ENCODE measurements around the gene GMDS.

GMDS gene

GRCh38 chr6:2171728-2172127 lies 73.7 kb downstream of the GMDS start:
- Histone ChIP-seq H3K4me1 (ENCODE audit: control insufficient read depth, insufficient read depth, low read length, poor library complexity, severe bottlenecking) (no peaks in the 10 kb centered on the region), H3K36me3 (ENCODE audit: control insufficient read depth, insufficient read depth, low read length) (no peaks in the 10 kb centered on the region), H3K27ac (ENCODE audit: insufficient read depth, low read length, poor library complexity, severe bottlenecking) (no peak overlapping the region), H3K9me3 (ENCODE audit: control insufficient read depth, low read length) (no peaks in the 10 kb centered on the region), H3K4me3 (ENCODE audit: insufficient read depth, low read depth, low read length, poor library complexity, severe bottlenecking) (no peak overlapping the region), H3K27me3 (replicated peaks; ENCODE audit: control insufficient read depth, insufficient read depth, low read length, poor library complexity, severe bottlenecking) (no peaks in the 10 kb centered on the region)
- DNase-seq: no peak

- DNase-seq: no peak
- Histone ChIP-seq H3K36me3 (ENCODE audit: control insufficient read depth, insufficient read depth, low read length) (no peaks in the 10 kb centered on the region), H3K4me3 (ENCODE audit: insufficient read depth, low read depth, low read length, poor library complexity, severe bottlenecking) (no peak overlapping the region), H3K27ac (ENCODE audit: insufficient read depth, low read length, poor library complexity, severe bottlenecking) (no peak overlapping the region), H3K9me3 (ENCODE audit: control insufficient read depth, low read length) (no peaks in the 10 kb centered on the region), H3K27me3 (replicated peaks; ENCODE audit: control insufficient read depth, insufficient read depth, low read length, poor library complexity, severe bottlenecking) (no peaks in the 10 kb centered on the region), H3K4me1 (ENCODE audit: control insufficient read depth, insufficient read depth, low read length, poor library complexity, severe bottlenecking) (no peaks in the 10 kb centered on the region)
These were observed 76.9 kb downstream of the GMDS start for GRCh38 chr6:2168480-2168879.

- DNase-seq: no peak
- H3K36me3 ChIP-seq (ENCODE audit: control insufficient read depth, insufficient read depth, low read length): no peaks in the 10 kb centered on the region
- H3K4me1 ChIP-seq (ENCODE audit: control insufficient read depth, insufficient read depth, low read length, poor library complexity, severe bottlenecking): no peaks in the 10 kb centered on the region
- no peaks in the 10 kb centered on the region for H3K9me3 ChIP-seq (ENCODE audit: control insufficient read depth, low read length)
- H3K27me3 ChIP-seq (replicated peaks; ENCODE audit: control insufficient read depth, insufficient read depth, low read length, poor library complexity, severe bottlenecking): no peaks in the 10 kb centered on the region
- no peak overlapping the region for H3K27ac ChIP-seq (ENCODE audit: insufficient read depth, low read length, poor library complexity, severe bottlenecking)
- no peak overlapping the region for H3K4me3 ChIP-seq (ENCODE audit: insufficient read depth, low read depth, low read length, poor library complexity, severe bottlenecking)
These were observed 78.7 kb downstream of the GMDS start for GRCh38 chr6:2166717-2167116.

GRCh38 chr6:2165286-2165685 lies 80.1 kb downstream of the GMDS start:
- DNase-seq: no peak
- Histone ChIP-seq H3K9me3 (ENCODE audit: control insufficient read depth, low read length) (no peaks in the 10 kb centered on the region), H3K36me3 (ENCODE audit: control insufficient read depth, insufficient read depth, low read length) (no peaks in the 10 kb centered on the region), H3K4me3 (ENCODE audit: insufficient read depth, low read depth, low read length, poor library complexity, severe bottlenecking) (no peak overlapping the region), H3K4me1 (ENCODE audit: control insufficient read depth, insufficient read depth, low read length, poor library complexity, severe bottlenecking) (no peaks in the 10 kb centered on the region), H3K27me3 (replicated peaks; ENCODE audit: control insufficient read depth, insufficient read depth, low read length, poor library complexity, severe bottlenecking) (no peaks in the 10 kb centered on the region), H3K27ac (ENCODE audit: insufficient read depth, low read length, poor library complexity, severe bottlenecking) (no peak overlapping the region)

GRCh38 chr6:2164481-2164880 lies 80.9 kb downstream of the GMDS start:
- H3K4me1 ChIP-seq (ENCODE audit: control insufficient read depth, insufficient read depth, low read length, poor library complexity, severe bottlenecking): no peaks in the 10 kb centered on the region
- no peaks in the 10 kb centered on the region for H3K36me3 ChIP-seq (ENCODE audit: control insufficient read depth, insufficient read depth, low read length)
- no peaks in the 10 kb centered on the region for H3K9me3 ChIP-seq (ENCODE audit: control insufficient read depth, low read length)
- H3K27me3 ChIP-seq (replicated peaks; ENCODE audit: control insufficient read depth, insufficient read depth, low read length, poor library complexity, severe bottlenecking): no peaks in the 10 kb centered on the region
- no peak for DNase-seq
- no peak overlapping the region for H3K4me3 ChIP-seq (ENCODE audit: insufficient read depth, low read depth, low read length, poor library complexity, severe bottlenecking)
- H3K27ac ChIP-seq (ENCODE audit: insufficient read depth, low read length, poor library complexity, severe bottlenecking): no peak overlapping the region

GRCh38 chr6:2162079-2162445 lies 83.3 kb downstream of the GMDS start:
- no peaks in the 10 kb centered on the region for H3K9me3 ChIP-seq (ENCODE audit: control insufficient read depth, low read length)
- no peaks in the 10 kb centered on the region for H3K27me3 ChIP-seq (replicated peaks; ENCODE audit: control insufficient read depth, insufficient read depth, low read length, poor library complexity, severe bottlenecking)
- H3K27ac ChIP-seq (ENCODE audit: insufficient read depth, low read length, poor library complexity, severe bottlenecking): no peak overlapping the region
- no peak for DNase-seq
- H3K4me3 ChIP-seq (ENCODE audit: insufficient read depth, low read depth, low read length, poor library complexity, severe bottlenecking): no peak overlapping the region
- H3K4me1 ChIP-seq (ENCODE audit: control insufficient read depth, insufficient read depth, low read length, poor library complexity, severe bottlenecking): no peaks in the 10 kb centered on the region
- H3K36me3 ChIP-seq (ENCODE audit: control insufficient read depth, insufficient read depth, low read length): no peaks in the 10 kb centered on the region

GRCh38 chr6:2158596-2159271 lies 86.7 kb downstream of the GMDS start:
- DNase-seq: no peak
- no peaks in the 10 kb centered on the region for H3K36me3 ChIP-seq (ENCODE audit: control insufficient read depth, insufficient read depth, low read length)
- H3K27me3 ChIP-seq (replicated peaks; ENCODE audit: control insufficient read depth, insufficient read depth, low read length, poor library complexity, severe bottlenecking): no peaks in the 10 kb centered on the region
- H3K4me1 ChIP-seq (ENCODE audit: control insufficient read depth, insufficient read depth, low read length, poor library complexity, severe bottlenecking): no peaks in the 10 kb centered on the region
- H3K27ac ChIP-seq (ENCODE audit: insufficient read depth, low read length, poor library complexity, severe bottlenecking): no peak overlapping the region
- no peak overlapping the region for H3K4me3 ChIP-seq (ENCODE audit: insufficient read depth, low read depth, low read length, poor library complexity, severe bottlenecking)
- no peaks in the 10 kb centered on the region for H3K9me3 ChIP-seq (ENCODE audit: control insufficient read depth, low read length)

- no peaks in the 10 kb centered on the region for H3K9me3 ChIP-seq (ENCODE audit: control insufficient read depth, low read length)
- no peaks in the 10 kb centered on the region for H3K27me3 ChIP-seq (replicated peaks; ENCODE audit: control insufficient read depth, insufficient read depth, low read length, poor library complexity, severe bottlenecking)
- H3K27ac ChIP-seq (ENCODE audit: insufficient read depth, low read length, poor library complexity, severe bottlenecking): no peak overlapping the region
- no peak for DNase-seq
- H3K36me3 ChIP-seq (ENCODE audit: control insufficient read depth, insufficient read depth, low read length): no peaks in the 10 kb centered on the region
- no peaks in the 10 kb centered on the region for H3K4me1 ChIP-seq (ENCODE audit: control insufficient read depth, insufficient read depth, low read length, poor library complexity, severe bottlenecking)
- no peak overlapping the region for H3K4me3 ChIP-seq (ENCODE audit: insufficient read depth, low read depth, low read length, poor library complexity, severe bottlenecking)
These were observed 87.8 kb downstream of the GMDS start for GRCh38 chr6:2157441-2158127.

GRCh38 chr6:2155206-2155605 lies 90.2 kb downstream of the GMDS start:
- Histone ChIP-seq H3K27me3 (replicated peaks; ENCODE audit: control insufficient read depth, insufficient read depth, low read length, poor library complexity, severe bottlenecking) (no peaks in the 10 kb centered on the region), H3K4me1 (ENCODE audit: control insufficient read depth, insufficient read depth, low read length, poor library complexity, severe bottlenecking) (no peaks in the 10 kb centered on the region), H3K9me3 (ENCODE audit: control insufficient read depth, low read length) (no peaks in the 10 kb centered on the region), H3K27ac (ENCODE audit: insufficient read depth, low read length, poor library complexity, severe bottlenecking) (no peak overlapping the region), H3K4me3 (ENCODE audit: insufficient read depth, low read depth, low read length, poor library complexity, severe bottlenecking) (no peak overlapping the region), H3K36me3 (ENCODE audit: control insufficient read depth, insufficient read depth, low read length) (no peaks in the 10 kb centered on the region)
- no peak for DNase-seq

- Histone ChIP-seq H3K27ac (ENCODE audit: insufficient read depth, low read length, poor library complexity, severe bottlenecking) (no peak overlapping the region), H3K4me3 (ENCODE audit: insufficient read depth, low read depth, low read length, poor library complexity, severe bottlenecking) (no peak overlapping the region), H3K27me3 (replicated peaks; ENCODE audit: control insufficient read depth, insufficient read depth, low read length, poor library complexity, severe bottlenecking) (no peaks in the 10 kb centered on the region), H3K4me1 (ENCODE audit: control insufficient read depth, insufficient read depth, low read length, poor library complexity, severe bottlenecking) (no peaks in the 10 kb centered on the region), H3K36me3 (ENCODE audit: control insufficient read depth, insufficient read depth, low read length) (no peaks in the 10 kb centered on the region), H3K9me3 (ENCODE audit: control insufficient read depth, low read length) (no peaks in the 10 kb centered on the region)
- no peak for DNase-seq
These were observed 95.9 kb downstream of the GMDS start for GRCh38 chr6:2149361-2150006.
